ENCODE results near the gene FAM117B. TPM values are rescaled to one million over a fixed set of nuclear protein-coding genes. Genes with fewer than 3 reads are reported as not detected.

The FAM117B gene
- total RNA-seq, 1 experiment from 2014 or later = 9.1 TPM

GRCh38 chr2:202771336-202771735 lies 136.6 kb downstream of the FAM117B start:
- DNase-seq (ENCODE audit: low read depth, low spot score) (no peak), ATAC-seq (no peak)
- H3K9me3 ChIP-seq (ENCODE audit: control insufficient read depth in 1 of 2, insufficient read depth in 1 of 2, low read depth in 1 of 2, low read length in 2 of 2) = no peaks in the 10 kb centered on the region
- H4K20me1 ChIP-seq (ENCODE audit: insufficient read depth) = no peaks in the 10 kb centered on the region
- BruUV-seq (replicated peaks) = no TSS peak
- H2AFZ ChIP-seq (ENCODE audit: low read depth, low read length, poor library complexity, severe bottlenecking) = no peak overlapping the region
- no peaks in the 10 kb centered on the region for H3K4me1 ChIP-seq (ENCODE audit: control insufficient read depth in 1 of 2, insufficient read depth in 2 of 2, low read length in 2 of 2)
- no peak for TF ChIP-seq ELF1 (IDR thresholded peaks at IDR 0.05; ENCODE audit: borderline replicate concordance, low read depth)
- TF ChIP-seq EZH2phosphoT487 (IDR thresholded peaks at IDR 0.05; ENCODE audit: borderline replicate concordance) = no peak
- TF ChIP-seq ZBTB33 (IDR thresholded peaks at IDR 0.05; ENCODE audit: extremely low read depth, insufficient replicate concordance, low read length) = no peak
- no peak for TF ChIP-seq CEBPB (IDR thresholded peaks at IDR 0.05; ENCODE audit: low read depth)
- no peak for TF ChIP-seq MAX (IDR thresholded peaks at IDR 0.05)
- no peak for TF ChIP-seq CTCF (IDR thresholded peaks at IDR 0.05 in 2 of 3, conservative IDR thresholded peaks at IDR 0.05 in 1 of 3; ENCODE audit: borderline replicate concordance in 1 of 3, insufficient read depth in 1 of 3, low read depth in 2 of 3, low read length in 2 of 3)
- TF ChIP-seq POLR2A (IDR thresholded peaks at IDR 0.05; ENCODE audit: borderline replicate concordance, extremely low read depth, insufficient read depth, insufficient read length) = no peak
- TF ChIP-seq YY1 (IDR thresholded peaks at IDR 0.05; ENCODE audit: extremely low read depth, insufficient replicate concordance, low read depth, low read length) = no peak
- no peak for TF ChIP-seq FOSL1 (IDR thresholded peaks at IDR 0.05; ENCODE audit: low read depth)
- TF ChIP-seq SIN3A (IDR thresholded peaks at IDR 0.05; ENCODE audit: low read depth) = no peak
- TF ChIP-seq EGR1 (IDR thresholded peaks at IDR 0.05; ENCODE audit: low read depth) = no peak
- no peak for TF ChIP-seq EZH2 (IDR thresholded peaks at IDR 0.05)
- no peak for TF ChIP-seq ZFX (IDR thresholded peaks at IDR 0.05)
- TF ChIP-seq RAD21 (IDR thresholded peaks at IDR 0.05; ENCODE audit: low read depth) = no peak
- no peak for TF ChIP-seq ZNF274 (IDR thresholded peaks at IDR 0.05; ENCODE audit: low read depth, low read length)
- CTCF ChIA-PET = no interaction called here
- intact Hi-C loops (cut with micrococcal nuclease) = no loop called here
- POLR2A ChIA-PET = interaction anchor here (0.6 kb wide), 1 partner anchor 160 kb away, joined by 4 read pairs; no protein-coding TSS in a partner anchor
- H3K4me3 ChIP-seq (replicated peaks in 1 of 2; ENCODE audit: low read depth in 1 of 2, low read length in 2 of 2) = no peak overlapping the region
- H3K27ac ChIP-seq (ENCODE audit: low read depth, low read length) = no peak overlapping the region
- no peaks in the 10 kb centered on the region for H3K9me2 ChIP-seq (ENCODE audit: insufficient read depth)
- no peak overlapping the region for H3K4me2 ChIP-seq (ENCODE audit: low read length)
- RAD21 ChIA-PET (ENCODE audit: low non-redundant PET in 1 of 2, low total read pairs in 2 of 2, uncharacterized antibody in 2 of 2, unreplicated experiment in 2 of 2) = no interaction called here
- no peaks in the 10 kb centered on the region for H3K27me3 ChIP-seq (ENCODE audit: insufficient read depth, low read length)
- H3K36me3 ChIP-seq (ENCODE audit: control insufficient read depth in 1 of 2, insufficient read depth in 2 of 2, low read length in 2 of 2) = no peaks in the 10 kb centered on the region
- H3K79me2 ChIP-seq (ENCODE audit: insufficient read depth, low read length) = no peaks in the 10 kb centered on the region
- no peak overlapping the region for H3K9ac ChIP-seq (ENCODE audit: low read length)
